IMR-90 (cell line): ENCODE results near the gene TNRC18. TPM values are rescaled to one million over a fixed set of nuclear protein-coding genes. Genes with fewer than 3 reads are reported as not detected.

Experiments used
- ATAC-seq: fragments of 200-7000 bp; cut with Tn5 transposase; 2 replicates; pipeline ENCODE4 v1.9.1; 2020; ENCODE audit warnings: low read depth, mild to moderate bottlenecking, moderate library complexity
- BruUV-seq: library from RNA; stranded (reverse); fragments of 400-500 nt; replicated peaks from 2 replicates; lab custom pipeline; 2021; lab: Mats Ljungman, UMichigan
- CTCF ChIA-PET: fragments of 300-600 bp; formaldehyde crosslinking; extraction: SDS; loops from one replicate; lab custom pipeline; 2021; ENCODE audit warnings: antibody characterized with exemption; lab: Yijun Ruan, JAX
- POLR2A ChIA-PET: fragments of 300-600 bp; sonication (Branson Sonifier 250); formaldehyde crosslinking; loops from one replicate; lab custom pipeline; 2022; ENCODE audit warnings: antibody characterized with exemption; ENCODE audit not compliant: unreplicated experiment; lab: Charles Lee
- DNase-seq: peaks from one replicate; pipeline ENCODE4 v3.0.0; 2013
- H2AFZ ChIP-seq: replicated peaks from 2 replicates; pipeline ENCODE3; 2013; ENCODE audit warnings: low read length, mild to moderate bottlenecking; ENCODE audit not compliant: poor library complexity
- H2AK5ac ChIP-seq: 2 replicates; pipeline ENCODE4 v1.6.1; 2013; ENCODE audit warnings: low read depth, low read length, inconsistent platforms
- H2AK9ac ChIP-seq: replicated peaks from 2 replicates; pipeline ENCODE3; 2013; ENCODE audit warnings: mild to moderate bottlenecking, low read depth, low read length, moderate library complexity; ENCODE audit not compliant: poor library complexity
- H2BK120ac ChIP-seq: 2 replicates; pipeline ENCODE4 v1.6.1; 2013; ENCODE audit warnings: low read depth, low read length, inconsistent platforms
- H2BK15ac ChIP-seq: 3 replicates; pipeline ENCODE4 v1.6.1; 2013; ENCODE audit warnings: low read depth, low read length, inconsistent platforms
- H2BK20ac ChIP-seq: 2 replicates; pipeline ENCODE4 v1.6.1; 2013; ENCODE audit warnings: low read depth, mild to moderate bottlenecking, inconsistent platforms, low read length, moderate library complexity
- H2BK5ac ChIP-seq: 2 replicates; pipeline ENCODE4 v1.6.1; 2013; ENCODE audit warnings: mild to moderate bottlenecking, low read depth, low read length, inconsistent platforms; ENCODE audit not compliant: poor library complexity, severe bottlenecking
- H3K14ac ChIP-seq: replicated peaks from 2 replicates; pipeline ENCODE4 v1.6.1; 2013; ENCODE audit warnings: low read depth, low read length, inconsistent platforms
- H3K18ac ChIP-seq: 2 replicates; pipeline ENCODE4 v1.6.1; 2013; ENCODE audit warnings: low read depth, low read length, control low read depth
- H3K23ac ChIP-seq: 2 replicates; pipeline ENCODE4 v1.6.1; 2013; ENCODE audit warnings: low read depth, low read length, inconsistent platforms
- H3K27ac ChIP-seq: 2 replicates; pipeline ENCODE4 v1.5.1; 2013; ENCODE audit warnings: mild to moderate bottlenecking, control low read depth, low read length; ENCODE audit not compliant: insufficient read depth
- H3K27me3 ChIP-seq: 2 replicates; pipeline ENCODE4 v1.6.1; 2013; ENCODE audit warnings: low read length; ENCODE audit not compliant: control insufficient read depth, insufficient read depth
- H3K36me3 ChIP-seq: 2 replicates; pipeline ENCODE4 v1.6.1; 2013; ENCODE audit warnings: low read length, mixed read lengths; ENCODE audit not compliant: control insufficient read depth, insufficient read depth
- H3K4ac ChIP-seq: 2 replicates; pipeline ENCODE4 v1.6.1; 2013; ENCODE audit warnings: low read depth, low read length, inconsistent platforms
- H3K4me1 ChIP-seq: 2 replicates; pipeline ENCODE4 v1.6.1; 2013; ENCODE audit warnings: low read length, mixed read lengths; ENCODE audit not compliant: control insufficient read depth, insufficient read depth
- H3K4me2 ChIP-seq: 2 replicates; pipeline ENCODE4 v1.6.1; 2013; ENCODE audit warnings: low read depth, mild to moderate bottlenecking, control low read depth, low read length, moderate library complexity
- H3K4me3 ChIP-seq: 2 replicates; pipeline ENCODE4 v1.5.1; 2013; ENCODE audit warnings: low read depth, mild to moderate bottlenecking, control low read depth, low read length, moderate library complexity; ENCODE audit not compliant: insufficient read depth
- H3K56ac ChIP-seq: 2 replicates; pipeline ENCODE4 v1.6.1; 2013; ENCODE audit warnings: low read length, inconsistent platforms; ENCODE audit not compliant: insufficient read depth; ENCODE audit errors: extremely low read depth
- H3K79me1 ChIP-seq, 2 experiments: 2 replicates each; pipeline ENCODE4 v1.6.1; 2013; ENCODE audit warnings: low read length in 2 of 2, inconsistent platforms in 1 of 2, low read depth in 1 of 2
- H3K9ac ChIP-seq: 2 replicates; pipeline ENCODE4 v1.6.1; 2013; ENCODE audit warnings: low read depth, low read length, control low read depth
- H3K9me1 ChIP-seq: 2 replicates; pipeline ENCODE4 v1.6.1; 2013; ENCODE audit warnings: low read length, inconsistent platforms; ENCODE audit not compliant: insufficient read depth
- H3K9me3 ChIP-seq: 2 replicates; pipeline ENCODE4 v1.6.1; 2013; ENCODE audit warnings: low read length; ENCODE audit not compliant: control insufficient read depth, insufficient read depth
- H4K20me1 ChIP-seq: 2 replicates; pipeline ENCODE4 v1.6.1; 2013; ENCODE audit warnings: low read length, inconsistent platforms; ENCODE audit not compliant: insufficient read depth
- H4K5ac ChIP-seq: 2 replicates; pipeline ENCODE4 v1.6.1; 2013; ENCODE audit warnings: mild to moderate bottlenecking, low read depth, low read length, control low read depth
- H4K8ac ChIP-seq, 2 experiments: 2 replicates each; pipeline ENCODE4 v1.6.1; 2013; ENCODE audit warnings: low read depth in 2 of 2, low read length in 2 of 2, control low read depth in 1 of 2, inconsistent platforms in 1 of 2
- H4K91ac ChIP-seq: 2 replicates; pipeline ENCODE4 v1.6.1; 2013; ENCODE audit warnings: low read depth, low read length, inconsistent platforms; ENCODE audit not compliant: insufficient read depth
- BHLHE40 ChIP-seq: fragments of 150-350 bp; IDR thresholded peaks from 2 replicates; pipeline ENCODE4 v1.6.1; 2016; ENCODE audit warnings: mild to moderate bottlenecking, low read depth, low read length
- WGBS, 2 experiments: methylation state at CpG; one replicate each; pipeline versions ENCODE4 v1.1.5 to v1.1.7; 2013; ENCODE audit warnings: missing lambda C conversion rate in 2 of 2; ENCODE audit not compliant: insufficient read length in 1 of 2; ENCODE audit errors: extremely low coverage in 2 of 2; 5-methylcytosine and 5-hydroxymethylcytosine counted together
- dilution Hi-C: fragments of 300-500 bp; cut with HindIII; formaldehyde crosslinking; loops from one replicate; pipeline ENCODE4 v1.14.3; 2018; ENCODE audit warnings: low sequenced_read_pairs; ENCODE audit not compliant: unreplicated experiment
- in situ Hi-C: fragments of 300-500 bp; cut with MboI; formaldehyde crosslinking; loops from 3 replicates; pipeline ENCODE4 v1.14.3; 2019; ENCODE audit warnings: low sequenced_read_pairs, inconsistent platforms, mixed read lengths
- intact Hi-C: fragments of 100-400 bp; cut with micrococcal nuclease; formaldehyde crosslinking; loops from 2 replicates; pipeline ENCODE4 v1.10.0; 2022
- polyA plus RNA-seq, 3 experiments: library from polyadenylated mRNA; depleted of rRNA; stranded (reverse); fragments of >200 nt; gene quantifications; 2 replicates each; pipeline ENCODE4 v1.2.3, GENCODE V29; 2012; ENCODE audit warnings: low replicate concordance in 1 of 3
- total RNA-seq: library from RNA; depleted of rRNA; stranded (reverse); fragments of >200 nt; gene quantifications from 2 replicates; pipeline ENCODE4 v1.2.3, GENCODE V29; 2012

Gene TNRC18
- total and polyA plus RNA-seq, 2 of the 4 experiments (the other 2 are of a cell fraction) = 4.7 to 29.6 TPM

GRCh38 chr7:5388905-5389433 lies 34.7 kb downstream of the TNRC18 start:
- Histone ChIP-seq H3K9me1 (no peaks in the 10 kb centered on the region), H2BK20ac (no peak overlapping the region), H3K27ac (no peak overlapping the region), H3K14ac (no peak overlapping the region), H3K79me1 (peaks cover 20 to 53% of the 10 kb centered on the region in 2 experiments), H2BK120ac (no peak overlapping the region), H3K18ac (no peak overlapping the region), H4K91ac (no peak overlapping the region), H3K56ac (no peak overlapping the region), H2AFZ (no peak overlapping the region), H2AK5ac (no peak overlapping the region), H3K36me3 (peaks cover 70% of the 10 kb centered on the region), H2AK9ac (no peak overlapping the region), H4K20me1 (peaks cover 66% of the 10 kb centered on the region), H3K4me2 (no peak overlapping the region), H3K23ac (no peak overlapping the region), H3K27me3 (no peaks in the 10 kb centered on the region), H4K5ac (no peak overlapping the region), H3K9ac (no peak overlapping the region), H3K4me3 (no peak overlapping the region), H2BK15ac (no peak overlapping the region), H2BK5ac (no peak overlapping the region), H4K8ac (no peak overlapping the region), H3K9me3 (no peaks in the 10 kb centered on the region), H3K4me1 (peaks cover 2% of the 10 kb centered on the region; the same call in 1 of the 2 replicates), H3K4ac (no peak overlapping the region)
- ChIA-PET POLR2A (no interaction called here), CTCF (no interaction called here)
- 88% methylated on average over 28 of the region's 64 CpGs; no CpG with 5 or more reads in 1 of the 2 experiments for WGBS, 2 experiments
- in situ Hi-C loops (no loop called here), intact Hi-C loops (no loop called here), dilution Hi-C loops (no loop called here)
- no peak for DNase-seq
- no peak for TF ChIP-seq BHLHE40
- no peak for ATAC-seq
- no TSS peak for BruUV-seq
